GM21423 (cell line): Measurements from ENCODE around the gene AFF3.

Source experiments
- ATAC-seq: cut with Tn5 transposase; IDR thresholded peaks from one replicate; pipeline ENCODE4 v1.9.1; 2021; ENCODE audit warnings: mild to moderate bottlenecking, moderate library complexity; ENCODE audit not compliant: unreplicated experiment

Gene AFF3

DNA sequence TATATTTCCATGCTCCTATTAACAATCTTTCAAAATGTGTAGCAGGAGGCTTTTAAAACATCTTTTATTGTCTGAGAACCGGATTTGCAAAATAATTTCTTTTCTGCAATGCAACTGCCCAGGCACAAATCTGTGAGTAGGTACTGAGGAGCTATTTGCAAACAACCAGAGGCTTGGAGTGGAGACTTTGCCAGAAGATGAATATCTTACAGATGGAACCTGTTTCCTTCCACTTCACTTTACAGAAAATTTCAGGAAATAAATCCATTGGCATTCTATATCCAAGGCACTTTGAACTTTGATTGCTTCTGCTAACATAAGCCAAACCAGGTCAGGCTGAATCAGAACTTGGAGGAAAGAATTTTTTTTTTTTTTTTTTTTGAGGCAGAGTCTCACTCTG, 415.2 kb downstream of the AFF3 start:
- ATAC-seq = no peak

DNA sequence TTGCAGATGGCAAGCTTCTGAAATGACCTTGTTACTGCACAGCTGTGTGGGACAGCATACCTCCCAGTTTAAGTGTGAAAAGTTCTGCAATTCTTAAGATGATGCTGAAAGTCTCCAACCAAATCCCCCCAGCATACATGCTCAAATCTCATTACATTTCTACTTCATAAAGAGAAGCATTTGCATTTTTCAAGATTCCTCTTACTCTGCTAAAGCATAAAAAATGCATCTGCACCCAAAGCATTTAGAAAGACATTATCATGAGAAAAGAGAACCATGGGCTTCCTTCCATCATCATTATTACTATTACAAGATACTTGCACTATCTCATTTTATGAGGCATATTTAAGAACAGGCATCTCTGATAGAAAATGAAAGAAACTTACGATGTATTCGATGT, 415.7 kb downstream of the AFF3 start:
- ATAC-seq = no peak

GRCh38 chr2:99725820-99726219, 416.6 kb downstream of the AFF3 start:
- no peak for ATAC-seq

DNA sequence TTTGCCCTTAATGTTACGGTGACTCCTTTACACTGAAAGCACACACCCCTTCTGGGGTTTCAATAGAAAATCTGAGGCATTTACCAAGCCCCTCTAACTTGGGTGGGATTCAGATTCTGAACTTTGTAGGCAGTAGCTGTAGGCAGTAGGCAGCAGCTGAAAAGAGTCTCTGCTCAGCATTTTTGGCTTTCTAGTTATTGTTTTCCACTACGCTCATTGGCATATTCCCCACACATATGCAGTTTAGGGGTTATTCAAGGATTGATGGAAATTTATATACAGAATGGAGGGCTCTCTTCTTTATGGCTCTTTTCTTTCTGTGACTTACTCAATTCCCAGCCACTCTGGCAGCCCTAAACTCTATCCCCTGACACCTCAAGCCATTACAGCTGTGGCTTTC, 419.9 kb downstream of the AFF3 start:
- no peak for ATAC-seq

DNA sequence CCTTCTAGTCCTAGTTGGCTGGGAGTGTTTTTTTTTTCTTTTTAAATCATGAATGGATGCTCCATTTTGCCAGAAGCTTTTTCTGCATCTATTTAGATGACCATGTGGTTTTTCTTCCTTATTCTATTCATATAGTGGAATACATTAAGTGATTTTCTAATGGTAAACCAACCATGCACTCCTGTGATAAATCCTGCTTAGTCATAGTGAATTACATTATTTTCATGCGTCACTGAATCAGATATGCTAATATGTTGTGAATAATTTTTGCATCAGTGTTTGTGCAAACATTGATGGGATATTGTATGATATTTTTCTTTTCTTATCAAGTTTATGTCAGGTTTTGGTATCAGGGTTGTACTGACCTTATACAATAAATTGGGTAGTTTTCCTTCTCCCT, 423.3 kb downstream of the AFF3 start:
- ATAC-seq = no peak

DNA sequence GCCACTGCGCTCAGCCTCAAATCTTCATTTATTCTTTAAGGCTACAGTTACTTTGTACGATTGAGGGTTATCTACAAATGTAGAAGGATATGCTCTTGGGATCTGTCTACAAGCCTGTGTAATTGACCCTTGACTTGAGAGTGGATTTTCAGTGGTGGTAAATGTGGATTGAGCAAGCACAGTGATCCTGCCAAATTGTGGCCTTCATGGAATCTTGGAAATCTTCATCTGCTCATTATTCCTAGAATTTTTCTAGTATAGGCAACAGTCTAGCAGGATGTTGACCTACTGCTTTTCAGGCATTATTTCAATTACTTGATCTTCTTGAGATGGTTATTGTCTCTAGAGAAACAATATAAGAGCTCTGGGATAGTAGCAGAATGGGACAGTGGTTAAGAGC, 426.4 kb downstream of the AFF3 start:
- ATAC-seq = no peak

GRCh38 chr2:99714349-99714748, 428.0 kb downstream of the AFF3 start:
- ATAC-seq = no peak

GRCh38 chr2:99711144-99711543, 431.2 kb downstream of the AFF3 start:
- ATAC-seq = no peak

DNA sequence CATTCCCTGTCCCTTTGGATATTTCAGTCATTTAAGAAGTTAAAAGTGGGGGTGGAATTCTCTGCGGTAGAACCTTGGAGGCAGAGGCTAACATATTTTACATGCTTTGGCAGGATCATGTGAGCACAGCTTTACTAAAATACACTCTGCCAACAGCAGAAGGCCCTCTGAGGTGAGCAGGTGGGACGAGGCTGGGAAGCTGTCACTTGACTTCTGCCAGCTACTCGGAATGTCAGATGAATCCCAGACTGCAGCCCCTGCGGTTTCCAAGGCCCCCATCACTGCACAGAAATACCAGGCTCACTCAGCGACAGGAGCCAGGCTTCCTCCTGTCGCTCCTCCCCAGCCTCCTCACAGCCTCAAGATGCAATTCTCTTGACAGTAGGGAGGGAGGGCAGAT, 431.7 kb downstream of the AFF3 start:
- ATAC-seq = no peak

- no peak for ATAC-seq
Measured at GRCh38 chr2:99709229-99709628, 433.2 kb downstream of the AFF3 start.

DNA sequence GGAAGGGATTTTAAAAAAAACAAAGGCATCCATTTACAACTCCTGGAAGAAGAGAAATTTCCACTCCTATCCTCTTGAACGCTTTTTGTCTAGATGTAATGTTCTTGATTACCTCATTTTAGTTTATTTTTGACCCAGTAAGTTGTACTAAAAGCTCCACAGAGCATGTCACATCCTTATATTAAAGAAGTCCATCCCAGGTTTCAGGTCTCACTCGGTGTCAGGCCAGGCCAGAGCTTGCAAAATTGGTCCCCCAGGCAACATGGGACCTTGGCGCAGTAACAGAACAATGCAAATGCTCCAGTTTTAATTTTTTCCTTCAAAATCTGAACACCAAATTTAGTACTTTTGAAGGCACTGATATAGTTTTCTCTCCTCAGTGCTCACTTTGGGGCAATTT, 434.2 kb downstream of the AFF3 start:
- no peak for ATAC-seq

DNA sequence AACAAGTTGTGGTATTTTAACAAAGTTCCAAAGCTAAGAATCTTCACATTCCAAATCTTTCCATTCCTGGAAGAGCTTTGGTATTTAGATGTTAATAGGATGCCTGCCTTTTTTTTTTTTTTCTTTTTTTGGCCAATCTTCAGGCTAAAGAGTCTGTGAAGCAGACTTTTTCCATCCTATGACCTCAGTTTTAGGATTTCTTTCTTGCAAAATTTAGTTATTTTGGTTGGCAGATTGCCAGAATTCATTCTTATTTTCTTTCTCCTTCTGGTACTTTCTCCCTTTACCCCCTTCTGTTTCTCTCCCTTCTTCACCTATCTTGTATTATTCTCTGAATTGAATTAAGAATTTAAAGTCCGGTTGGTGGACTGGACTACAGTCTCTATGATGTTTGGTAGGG, 434.8 kb downstream of the AFF3 start:
- no peak for ATAC-seq

DNA sequence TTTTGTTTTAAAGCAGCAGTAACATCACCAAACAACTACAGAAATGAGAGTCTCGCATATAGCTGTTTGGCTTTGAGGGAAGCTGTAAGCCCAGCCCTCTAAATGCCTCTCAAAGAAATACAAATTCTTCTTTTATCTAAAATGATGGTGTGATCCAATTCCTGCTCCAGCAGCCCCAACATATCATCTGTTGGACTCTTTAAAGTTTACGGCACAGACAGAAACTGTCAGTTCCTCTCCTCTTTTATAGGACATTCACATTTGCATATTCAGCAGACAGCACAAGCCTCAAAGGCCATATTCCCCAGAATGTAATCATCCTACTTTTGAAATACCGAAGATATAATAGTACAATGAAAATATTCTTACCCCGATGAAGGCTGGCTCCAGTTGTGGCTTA, 435.7 kb downstream of the AFF3 start:
- no peak for ATAC-seq

DNA sequence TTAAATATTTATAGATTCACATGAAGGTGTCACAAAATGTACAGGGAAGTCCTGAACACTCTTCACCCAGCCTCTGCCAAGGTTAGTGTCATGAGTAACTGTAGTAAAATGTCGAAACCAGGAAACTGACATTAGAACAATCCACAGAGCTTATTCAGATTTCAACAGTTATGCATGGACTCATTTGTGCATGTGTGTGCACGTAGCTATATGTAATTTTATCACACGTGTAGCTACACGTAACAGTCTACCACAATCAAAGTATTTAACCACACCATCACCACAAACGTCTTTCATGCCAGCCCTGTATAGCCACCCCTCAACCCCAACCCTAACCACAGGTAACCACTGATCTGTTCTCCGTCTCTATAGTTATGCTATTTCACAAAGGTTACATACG, 440.9 kb downstream of the AFF3 start:
- no peak for ATAC-seq

- ATAC-seq = no peak
Measured at GRCh38 chr2:99700482-99701398, 441.6 kb downstream of the AFF3 start.

- no peak for ATAC-seq
Measured at GRCh38 chr2:99698896-99699295, 443.5 kb downstream of the AFF3 start.

DNA sequence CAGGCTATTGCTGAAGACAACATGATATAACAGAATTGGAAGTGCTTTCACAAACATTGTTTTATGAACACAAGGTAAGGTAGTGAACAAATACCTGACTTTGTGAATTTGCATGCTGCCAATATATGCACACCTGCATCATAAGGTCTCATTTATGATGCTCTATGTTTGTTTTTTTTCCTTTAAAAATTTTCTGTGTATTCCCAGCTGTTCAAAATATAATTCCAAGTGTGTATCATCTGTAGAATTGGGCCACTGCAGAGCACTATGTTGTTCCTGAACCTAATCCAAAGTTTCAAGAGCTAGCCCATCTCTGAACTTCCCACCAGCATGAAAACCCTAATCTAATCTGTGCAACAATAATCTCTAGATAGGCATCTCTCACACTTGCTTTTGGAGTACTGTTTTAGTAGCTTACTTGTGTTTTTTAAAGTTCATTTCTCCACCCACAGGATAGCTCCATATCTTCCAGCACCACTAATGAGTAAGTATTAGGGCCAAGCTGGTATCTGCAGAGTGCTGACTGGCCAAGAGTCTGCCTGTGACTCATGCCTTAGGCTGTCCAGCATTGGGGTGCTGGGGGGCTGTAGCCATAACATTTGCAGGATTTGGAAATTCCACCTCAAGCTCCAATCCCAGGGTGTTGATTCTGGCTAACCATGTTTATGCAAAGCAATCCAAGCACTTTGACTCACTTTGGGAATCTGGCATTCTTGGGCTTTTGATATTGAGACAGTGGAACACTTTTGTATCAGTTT, 444.4 kb downstream of the AFF3 start:
- ATAC-seq = no peak

DNA sequence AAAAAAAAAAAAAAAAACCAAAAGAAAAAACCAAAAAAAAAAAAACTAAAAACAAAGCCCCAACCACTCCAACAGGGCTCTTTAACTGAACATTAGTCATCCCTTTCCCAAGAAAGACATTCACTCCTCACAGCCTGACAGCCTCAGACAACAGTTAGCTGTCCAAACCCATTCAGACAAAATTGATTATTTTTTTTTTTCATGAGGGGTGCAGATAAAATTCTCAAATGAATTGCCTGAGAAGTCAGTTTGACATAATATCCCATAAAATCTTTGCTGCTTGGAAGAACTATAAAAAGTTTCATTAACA, 446.5 kb downstream of the AFF3 start:
- ATAC-seq = no peak

DNA sequence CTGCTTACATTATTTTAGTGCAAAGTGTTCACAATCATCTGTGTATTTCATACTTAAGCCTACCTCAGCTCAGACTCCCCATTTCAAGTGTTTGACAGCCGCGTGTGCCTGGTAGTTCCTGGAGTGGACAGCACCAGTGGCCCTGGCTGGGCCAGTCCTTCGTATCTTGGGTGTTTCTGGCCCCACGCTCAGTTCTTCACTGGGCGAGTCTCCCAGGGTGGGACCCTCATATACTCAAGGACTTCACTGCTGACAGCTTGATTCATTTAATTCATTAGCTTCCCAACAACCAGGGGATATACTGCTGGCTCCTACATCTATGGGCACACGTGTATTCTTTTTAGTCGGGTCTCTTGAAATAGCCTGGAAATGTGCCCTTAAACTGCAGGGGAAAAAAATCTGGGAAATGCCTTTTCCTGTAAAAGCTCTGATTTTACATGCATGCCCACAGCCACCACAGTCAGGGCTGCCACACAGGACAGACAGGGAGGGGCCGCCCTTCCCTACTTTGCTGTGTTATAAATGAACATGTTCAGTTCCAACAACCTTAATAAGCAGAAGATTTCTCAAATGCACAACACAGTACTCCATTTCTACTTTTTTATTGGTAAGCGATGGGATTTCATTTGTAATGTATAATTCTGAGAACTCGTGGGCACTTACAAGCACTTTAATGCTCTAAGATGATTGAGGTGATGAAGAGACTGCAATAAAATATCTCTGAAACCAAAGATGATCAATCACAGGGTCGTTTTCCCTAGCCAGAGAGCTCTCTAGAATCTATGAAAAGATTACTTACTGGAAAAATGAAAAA, 447.1 kb downstream of the AFF3 start:
- ATAC-seq = no peak

DNA sequence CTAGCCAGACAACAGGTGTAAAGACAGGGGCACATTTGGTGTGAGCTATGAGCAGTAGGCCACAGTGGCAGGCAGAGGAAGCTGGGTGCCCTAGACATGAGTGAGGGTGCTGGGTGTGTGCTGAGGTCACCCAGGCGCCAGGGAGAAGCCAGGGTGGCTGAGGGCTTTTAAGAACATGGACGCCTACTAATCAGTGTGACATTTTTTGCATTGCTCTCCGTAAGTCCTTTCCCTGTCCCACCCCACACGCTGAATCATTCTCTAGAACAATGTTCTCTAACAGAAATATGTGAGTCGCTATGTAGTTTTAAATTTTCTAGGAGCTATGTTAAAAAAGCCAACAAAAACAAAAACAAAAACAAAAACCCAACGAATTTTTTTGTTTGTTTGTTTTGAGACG, 448.1 kb downstream of the AFF3 start:
- no peak for ATAC-seq

DNA sequence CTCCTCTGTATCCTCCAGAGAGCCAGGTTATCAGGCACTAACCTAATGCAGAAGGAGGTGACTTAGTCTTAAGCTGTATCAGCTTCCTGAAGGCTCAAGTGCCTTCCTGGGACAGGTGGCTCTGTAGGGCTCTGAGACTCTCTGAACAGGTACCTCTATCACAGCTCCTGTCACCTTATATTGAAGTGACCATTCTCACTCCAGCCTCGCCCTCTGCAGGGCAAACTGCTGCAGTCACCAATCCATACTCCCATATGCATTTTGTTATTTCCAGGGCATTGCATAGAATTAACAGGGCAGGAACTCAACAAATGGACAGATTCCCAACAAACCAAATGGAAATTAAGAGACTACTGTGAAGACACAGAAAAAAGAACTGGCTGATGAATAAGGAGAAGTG, 449.6 kb downstream of the AFF3 start:
- no peak for ATAC-seq

- ATAC-seq = no peak
Measured at GRCh38 chr2:99691926-99692325, 450.5 kb downstream of the AFF3 start.
